ENCODE results near the gene PIK3C2B.
"Not testable (repeated sequence)": the region's sequence is repeated elsewhere in the genome, so short reads cannot be mapped to it uniquely, and the experiment has no call there.

PIK3C2B gene

DNA sequence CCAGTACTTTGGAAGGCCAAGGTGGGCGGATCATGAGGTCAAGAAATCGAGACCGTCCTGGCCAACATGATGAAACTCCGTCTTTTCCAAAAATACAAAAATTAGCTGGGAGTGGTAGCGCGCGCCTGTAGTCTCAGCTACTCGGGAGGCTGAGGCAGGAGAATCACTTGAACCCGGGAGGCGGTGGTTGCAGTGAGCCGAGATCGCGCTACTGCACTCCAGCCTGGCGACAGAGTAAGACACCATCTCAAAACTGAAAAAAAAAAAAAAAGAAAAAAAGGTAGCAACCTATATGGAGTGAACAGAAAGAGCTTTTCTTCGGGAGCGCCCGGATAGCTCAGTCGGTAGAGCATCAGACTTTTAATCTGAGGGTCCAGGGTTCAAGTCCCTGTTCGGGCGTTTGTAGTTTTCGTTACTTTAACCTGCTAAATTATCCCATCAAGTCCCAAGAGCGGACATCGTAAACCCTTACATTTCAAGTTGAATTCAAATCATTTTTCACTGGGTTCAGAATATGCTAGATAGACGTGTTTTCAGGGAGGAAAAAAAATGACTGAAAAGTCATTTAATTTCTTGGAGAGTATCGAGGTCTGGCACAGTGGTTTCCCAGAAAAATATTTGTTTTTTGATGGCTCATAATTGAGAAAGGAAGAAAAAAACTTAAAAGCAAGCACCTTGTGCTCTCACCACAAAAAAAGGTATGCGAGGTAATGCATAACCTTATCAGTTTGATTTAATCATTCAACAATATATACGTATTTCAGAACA lies 11.8 kb upstream of the PIK3C2B start:
- DNase-seq (ENCODE audit: low spot score) = peak; percentile 86

GRCh38 chr1:204505674-204506200 lies 11.1 kb upstream of the PIK3C2B start:
- no peak for DNase-seq (ENCODE audit: low spot score)

GRCh38 chr1:204503913-204504519 lies 9.4 kb upstream of the PIK3C2B start:
- no peak for DNase-seq (ENCODE audit: low spot score)

- DNase-seq (ENCODE audit: low spot score) = peak; percentile 84
These were observed 8.7 kb upstream of the PIK3C2B start for GRCh38 chr1:204503122-204503912.

DNA sequence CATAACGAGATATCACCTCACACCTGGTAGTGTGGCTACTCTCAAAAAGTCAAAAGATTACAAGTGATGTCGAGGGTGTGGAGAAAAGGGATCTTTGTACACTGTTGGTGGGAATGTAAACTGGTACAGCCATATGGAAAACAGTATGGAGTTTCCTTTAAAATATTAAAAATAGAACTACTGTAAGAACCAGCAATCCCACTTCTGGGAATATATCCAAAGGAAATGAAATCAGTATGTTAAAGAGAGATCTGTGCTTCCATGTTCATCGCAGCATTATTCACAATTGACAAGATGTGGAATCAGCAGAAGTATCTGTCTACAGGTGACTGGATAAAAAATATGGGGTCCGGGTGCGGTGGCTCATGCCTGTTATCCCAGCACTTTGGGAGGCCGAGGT lies 7.6 kb upstream of the PIK3C2B start:
- no peak for DNase-seq (ENCODE audit: low spot score)

- DNase-seq (ENCODE audit: low spot score) = no peak
These were observed 5.2 kb upstream of the PIK3C2B start for GRCh38 chr1:204499511-204500468.

DNA sequence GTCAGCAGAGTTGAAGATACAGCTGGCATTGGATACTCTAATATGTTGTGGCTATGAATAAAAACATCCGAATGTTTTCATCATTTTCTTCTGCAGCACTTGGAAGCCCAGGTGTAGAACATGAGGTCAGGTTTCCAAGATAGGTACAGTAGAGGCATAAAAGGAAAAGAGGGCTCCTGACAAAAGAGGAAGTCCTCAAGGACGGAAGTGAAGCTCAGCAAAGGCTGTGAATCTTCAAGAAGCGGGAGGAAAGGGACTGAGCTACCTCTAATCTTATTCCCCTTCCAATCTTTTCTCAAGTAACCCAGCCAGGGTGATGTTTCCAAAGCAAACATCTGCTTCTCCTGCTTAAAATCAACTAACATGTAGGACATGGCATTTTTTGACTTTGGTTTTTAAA lies 4.4 kb upstream of the PIK3C2B start:
- DNase-seq (ENCODE audit: low spot score) = no peak

GRCh38 chr1:204495777-204496176 lies 1.2 kb upstream of the PIK3C2B start:
- DNase-seq (ENCODE audit: low spot score) = no peak

DNA sequence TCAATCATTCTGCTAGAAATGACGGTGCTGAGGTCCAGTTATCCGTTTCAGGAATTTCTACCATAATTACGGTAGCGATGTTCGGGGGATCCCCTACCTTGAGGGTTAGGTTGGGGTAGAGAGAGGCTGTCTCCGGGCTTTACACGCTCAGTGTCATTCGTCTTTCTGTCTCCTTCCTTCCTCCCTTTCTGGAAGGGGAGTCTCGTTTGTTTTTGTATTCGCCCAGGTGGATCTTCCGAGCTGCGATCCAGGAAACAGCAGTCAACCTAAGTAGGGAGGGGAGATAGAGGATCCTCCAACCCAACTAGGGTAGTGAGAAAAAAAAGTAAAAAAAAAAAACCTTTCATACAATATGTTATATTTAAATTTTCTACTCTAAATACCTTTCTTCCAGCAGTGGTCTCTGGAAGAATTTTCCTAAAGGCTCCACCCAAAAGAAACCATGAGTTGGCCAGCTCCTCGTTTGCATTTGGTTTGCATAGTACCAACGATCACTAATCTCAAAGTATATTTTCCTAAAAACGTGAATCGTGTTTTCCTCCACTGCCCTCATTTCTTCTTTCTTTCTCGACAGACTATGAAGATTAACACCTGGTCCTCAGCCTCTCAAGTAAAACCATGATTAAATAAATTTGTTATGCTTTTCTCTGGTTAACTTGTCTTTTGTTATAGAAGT lies 611 bp upstream of the PIK3C2B start:
- DNase-seq (ENCODE audit: low spot score) = no peak

DNA sequence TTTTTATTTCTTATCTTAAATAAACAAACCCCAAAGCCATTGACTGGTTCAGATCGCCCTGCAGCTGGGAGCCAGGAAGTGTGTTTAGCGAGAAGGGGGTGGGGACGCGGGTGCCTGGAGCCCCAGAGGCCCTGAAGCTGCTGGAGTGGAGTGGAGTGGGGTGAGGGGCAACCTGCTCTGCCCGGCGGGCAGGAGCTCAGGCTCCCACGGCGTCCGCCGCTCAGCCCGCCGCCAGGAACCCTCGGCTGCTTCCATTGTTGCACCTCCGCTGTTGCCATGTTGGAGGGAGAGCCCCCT lies 673 bp downstream of the PIK3C2B start:
- peak; percentile 72 for DNase-seq (ENCODE audit: low spot score)

DNA sequence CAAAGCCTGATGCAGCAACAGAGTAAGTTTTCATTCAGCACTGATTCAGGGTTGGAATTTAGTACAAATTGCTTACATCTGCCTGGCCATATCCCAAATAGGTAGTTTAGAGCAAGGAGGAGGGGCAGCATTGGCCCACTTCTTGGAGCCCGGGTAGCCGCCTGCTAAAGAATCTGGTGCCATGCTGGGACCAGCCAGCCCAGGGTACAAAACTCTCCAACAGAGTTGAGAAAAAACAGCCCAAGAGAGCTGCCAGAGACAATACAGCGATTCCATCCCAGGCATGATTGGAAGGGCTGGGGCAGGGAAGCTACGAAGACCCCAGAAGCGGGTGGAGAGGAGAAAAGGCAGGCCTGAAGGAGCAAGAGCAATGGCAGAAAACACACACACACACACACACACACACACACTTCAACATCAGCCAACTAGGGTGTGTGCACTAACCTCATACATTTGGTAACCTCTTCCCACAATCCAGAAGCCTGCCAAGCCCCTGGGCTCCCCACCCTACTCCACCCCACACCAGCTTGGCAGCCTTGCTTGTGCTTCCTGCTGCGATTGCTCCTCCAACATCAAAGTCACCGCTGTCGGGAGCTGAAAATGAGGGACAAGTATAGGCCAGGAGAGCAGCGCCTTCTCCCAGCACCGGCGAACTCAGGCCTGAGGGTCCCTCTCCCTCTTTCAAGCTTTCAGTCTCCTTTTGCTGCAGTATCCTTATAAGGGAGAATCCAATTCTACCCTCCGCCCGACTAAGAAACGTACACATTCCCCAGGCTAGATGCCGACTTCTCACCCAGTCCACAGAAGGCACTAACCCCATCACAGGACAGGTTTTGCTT lies 1.2 kb downstream of the PIK3C2B start:
- DNase-seq (ENCODE audit: low spot score) = no peak

DNA sequence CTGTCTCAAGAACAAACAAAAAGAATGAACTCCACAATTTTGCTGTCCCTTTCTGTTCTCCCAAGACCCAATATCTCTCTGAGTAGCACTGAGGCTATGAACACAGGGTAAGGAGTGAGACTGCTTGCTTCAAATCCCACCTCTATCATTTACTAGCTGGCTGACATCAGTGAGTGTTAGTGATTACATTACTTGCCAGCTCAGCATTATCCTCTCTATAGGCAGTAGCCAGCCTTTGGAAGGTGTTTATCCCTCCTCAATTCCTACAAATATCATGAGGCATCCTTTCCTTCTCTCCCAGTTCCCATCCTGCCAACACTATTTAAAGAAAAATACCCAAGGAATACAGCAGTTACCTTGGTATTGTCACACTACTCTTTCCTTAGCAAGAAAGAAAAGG lies 3.0 kb downstream of the PIK3C2B start:
- DNase-seq (ENCODE audit: low spot score) = no peak

GRCh38 chr1:204487256-204487615 lies 7.4 kb downstream of the PIK3C2B start:
- no peak for DNase-seq (ENCODE audit: low spot score)

DNA sequence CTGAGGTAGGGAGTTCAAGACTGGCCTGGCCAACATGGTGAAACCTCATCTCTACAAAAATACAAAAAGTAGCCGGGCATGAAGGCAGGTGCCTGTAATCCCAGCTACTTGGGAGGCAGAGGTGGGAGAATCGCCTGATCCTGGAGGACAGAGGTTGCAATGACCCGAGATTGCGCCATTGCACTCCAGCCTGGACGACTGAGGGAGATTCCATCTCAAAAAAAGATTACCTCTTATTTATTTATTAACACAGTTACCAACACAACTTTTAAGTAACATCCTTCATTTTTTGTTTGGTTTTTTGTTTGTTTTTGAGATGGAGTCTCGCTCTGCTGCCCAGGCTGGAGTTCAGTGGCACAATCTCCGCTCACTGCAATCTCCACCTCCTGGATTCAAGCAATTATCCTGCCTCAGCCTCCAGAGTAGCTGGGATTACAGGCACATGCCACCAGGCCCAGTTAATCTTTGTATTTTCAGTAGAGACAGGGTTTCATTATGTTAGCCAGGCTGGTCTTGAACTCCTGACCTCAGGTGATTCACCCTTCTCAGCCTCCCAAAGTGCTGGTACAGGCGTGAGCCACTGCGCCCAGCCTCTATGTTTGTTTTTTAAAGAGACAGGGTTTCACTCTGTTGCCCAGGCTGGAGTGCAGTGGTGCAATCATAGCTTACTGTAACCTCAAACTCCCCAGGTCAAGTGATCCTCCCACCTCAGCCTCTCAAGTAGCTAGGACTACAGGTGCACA lies 7.9 kb downstream of the PIK3C2B start:
- not testable (repeated sequence) for DNase-seq (ENCODE audit: low spot score)

DNA sequence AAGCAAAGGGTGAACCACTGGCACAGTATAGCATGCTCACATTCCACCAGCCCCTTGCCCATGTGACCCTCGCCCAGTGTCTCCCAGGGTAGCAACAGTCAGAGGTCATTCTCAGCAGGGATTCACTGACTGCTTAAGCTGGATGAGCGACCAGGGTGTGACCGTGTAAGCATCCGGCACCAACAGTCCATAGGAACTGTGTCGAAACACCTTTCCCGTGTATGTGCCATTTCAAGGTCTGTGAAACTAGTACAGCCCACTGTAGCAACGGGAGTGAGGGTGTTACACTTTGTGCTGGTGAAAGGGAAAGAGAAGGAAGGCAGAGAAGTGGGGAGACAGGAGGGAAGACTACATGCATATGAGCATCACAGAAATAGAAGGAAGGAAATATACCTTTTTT lies 10.8 kb downstream of the PIK3C2B start:
- no peak for DNase-seq (ENCODE audit: low spot score)

- no peak for DNase-seq (ENCODE audit: low spot score)
These were observed 14.1 kb downstream of the PIK3C2B start for GRCh38 chr1:204480515-204480914.

- DNase-seq (ENCODE audit: low spot score) = no peak
These were observed 15.0 kb downstream of the PIK3C2B start for GRCh38 chr1:204479387-204480136.

DNA sequence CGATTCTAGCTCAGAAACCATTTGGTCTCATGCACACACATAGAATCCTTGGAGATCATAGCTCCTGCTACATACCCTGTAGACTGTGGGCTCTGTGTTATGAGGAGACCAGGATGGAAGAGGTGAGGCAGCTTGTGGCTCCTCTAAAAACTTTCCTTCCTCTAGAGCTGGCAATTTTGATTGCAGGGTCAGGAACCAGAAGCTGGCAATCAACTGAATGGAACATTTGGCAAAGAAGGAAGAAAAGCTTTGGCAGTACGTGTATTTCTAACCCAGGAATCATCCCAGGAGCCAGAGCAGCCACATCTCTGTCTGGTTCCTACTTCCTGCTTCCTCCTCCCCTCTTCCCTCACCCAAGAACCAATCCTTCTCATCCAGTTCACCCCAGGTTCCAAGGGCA lies 15.7 kb downstream of the PIK3C2B start:
- no peak for DNase-seq (ENCODE audit: low spot score)
